IMR-90 (cell line): Measurements from ENCODE around the gene CCDC69. TPM values are rescaled to one million over a fixed set of nuclear protein-coding genes. Genes with fewer than 3 reads are reported as not detected.

Experiments used
- ATAC-seq: fragments of 200-7000 bp; cut with Tn5 transposase; 2 replicates; pipeline ENCODE4 v1.9.1; 2020; ENCODE audit warnings: low read depth, mild to moderate bottlenecking, moderate library complexity
- BruUV-seq: library from RNA; stranded (reverse); fragments of 400-500 nt; replicated peaks from 2 replicates; lab custom pipeline; 2021; lab: Mats Ljungman, UMichigan
- CTCF ChIA-PET: fragments of 300-600 bp; formaldehyde crosslinking; extraction: SDS; loops from one replicate; lab custom pipeline; 2021; ENCODE audit warnings: antibody characterized with exemption; lab: Yijun Ruan, JAX
- POLR2A ChIA-PET: fragments of 300-600 bp; sonication (Branson Sonifier 250); formaldehyde crosslinking; loops from one replicate; lab custom pipeline; 2022; ENCODE audit warnings: antibody characterized with exemption; ENCODE audit not compliant: unreplicated experiment; lab: Charles Lee
- DNase-seq: peaks from one replicate; pipeline ENCODE4 v3.0.0; 2013
- H2AFZ ChIP-seq: replicated peaks from 2 replicates; pipeline ENCODE3; 2013; ENCODE audit warnings: low read length, mild to moderate bottlenecking; ENCODE audit not compliant: poor library complexity
- H2AK5ac ChIP-seq: 2 replicates; pipeline ENCODE4 v1.6.1; 2013; ENCODE audit warnings: low read depth, low read length, inconsistent platforms
- H2AK9ac ChIP-seq: replicated peaks from 2 replicates; pipeline ENCODE3; 2013; ENCODE audit warnings: mild to moderate bottlenecking, low read depth, low read length, moderate library complexity; ENCODE audit not compliant: poor library complexity
- H2BK120ac ChIP-seq: 2 replicates; pipeline ENCODE4 v1.6.1; 2013; ENCODE audit warnings: low read depth, low read length, inconsistent platforms
- H2BK15ac ChIP-seq: 3 replicates; pipeline ENCODE4 v1.6.1; 2013; ENCODE audit warnings: low read depth, low read length, inconsistent platforms
- H2BK20ac ChIP-seq: 2 replicates; pipeline ENCODE4 v1.6.1; 2013; ENCODE audit warnings: low read depth, mild to moderate bottlenecking, inconsistent platforms, low read length, moderate library complexity
- H2BK5ac ChIP-seq: 2 replicates; pipeline ENCODE4 v1.6.1; 2013; ENCODE audit warnings: mild to moderate bottlenecking, low read depth, low read length, inconsistent platforms; ENCODE audit not compliant: poor library complexity, severe bottlenecking
- H3K14ac ChIP-seq: replicated peaks from 2 replicates; pipeline ENCODE4 v1.6.1; 2013; ENCODE audit warnings: low read depth, low read length, inconsistent platforms
- H3K18ac ChIP-seq: 2 replicates; pipeline ENCODE4 v1.6.1; 2013; ENCODE audit warnings: low read depth, low read length, control low read depth
- H3K23ac ChIP-seq: 2 replicates; pipeline ENCODE4 v1.6.1; 2013; ENCODE audit warnings: low read depth, low read length, inconsistent platforms
- H3K27ac ChIP-seq: 2 replicates; pipeline ENCODE4 v1.5.1; 2013; ENCODE audit warnings: mild to moderate bottlenecking, control low read depth, low read length; ENCODE audit not compliant: insufficient read depth
- H3K27me3 ChIP-seq: 2 replicates; pipeline ENCODE4 v1.6.1; 2013; ENCODE audit warnings: low read length; ENCODE audit not compliant: control insufficient read depth, insufficient read depth
- H3K36me3 ChIP-seq: 2 replicates; pipeline ENCODE4 v1.6.1; 2013; ENCODE audit warnings: low read length, mixed read lengths; ENCODE audit not compliant: control insufficient read depth, insufficient read depth
- H3K4ac ChIP-seq: 2 replicates; pipeline ENCODE4 v1.6.1; 2013; ENCODE audit warnings: low read depth, low read length, inconsistent platforms
- H3K4me1 ChIP-seq: 2 replicates; pipeline ENCODE4 v1.6.1; 2013; ENCODE audit warnings: low read length, mixed read lengths; ENCODE audit not compliant: control insufficient read depth, insufficient read depth
- H3K4me2 ChIP-seq: 2 replicates; pipeline ENCODE4 v1.6.1; 2013; ENCODE audit warnings: low read depth, mild to moderate bottlenecking, control low read depth, low read length, moderate library complexity
- H3K4me3 ChIP-seq: 2 replicates; pipeline ENCODE4 v1.5.1; 2013; ENCODE audit warnings: low read depth, mild to moderate bottlenecking, control low read depth, low read length, moderate library complexity; ENCODE audit not compliant: insufficient read depth
- H3K56ac ChIP-seq: 2 replicates; pipeline ENCODE4 v1.6.1; 2013; ENCODE audit warnings: low read length, inconsistent platforms; ENCODE audit not compliant: insufficient read depth; ENCODE audit errors: extremely low read depth
- H3K79me1 ChIP-seq, 2 experiments: 2 replicates each; pipeline ENCODE4 v1.6.1; 2013; ENCODE audit warnings: low read length in 2 of 2, inconsistent platforms in 1 of 2, low read depth in 1 of 2
- H3K9ac ChIP-seq: 2 replicates; pipeline ENCODE4 v1.6.1; 2013; ENCODE audit warnings: low read depth, low read length, control low read depth
- H3K9me1 ChIP-seq: 2 replicates; pipeline ENCODE4 v1.6.1; 2013; ENCODE audit warnings: low read length, inconsistent platforms; ENCODE audit not compliant: insufficient read depth
- H3K9me3 ChIP-seq: 2 replicates; pipeline ENCODE4 v1.6.1; 2013; ENCODE audit warnings: low read length; ENCODE audit not compliant: control insufficient read depth, insufficient read depth
- H4K20me1 ChIP-seq: 2 replicates; pipeline ENCODE4 v1.6.1; 2013; ENCODE audit warnings: low read length, inconsistent platforms; ENCODE audit not compliant: insufficient read depth
- H4K5ac ChIP-seq: 2 replicates; pipeline ENCODE4 v1.6.1; 2013; ENCODE audit warnings: mild to moderate bottlenecking, low read depth, low read length, control low read depth
- H4K8ac ChIP-seq, 2 experiments: 2 replicates each; pipeline ENCODE4 v1.6.1; 2013; ENCODE audit warnings: low read depth in 2 of 2, low read length in 2 of 2, control low read depth in 1 of 2, inconsistent platforms in 1 of 2
- H4K91ac ChIP-seq: 2 replicates; pipeline ENCODE4 v1.6.1; 2013; ENCODE audit warnings: low read depth, low read length, inconsistent platforms; ENCODE audit not compliant: insufficient read depth
- BHLHE40 ChIP-seq: fragments of 150-350 bp; IDR thresholded peaks from 2 replicates; pipeline ENCODE4 v1.6.1; 2016; ENCODE audit warnings: mild to moderate bottlenecking, low read depth, low read length
- CTCF ChIP-seq: conservative IDR thresholded peaks from 2 replicates; pipeline ENCODE4 v1.5.1; 2012; ENCODE audit warnings: mild to moderate bottlenecking, low read depth, low read length, improper control_type of control experiment
- ELK1 ChIP-seq: fragments of 150-350 bp; IDR thresholded peaks from 2 replicates; pipeline ENCODE4 v1.6.1; 2016; ENCODE audit warnings: low read depth, mild to moderate bottlenecking, low read length, moderate library complexity, borderline replicate concordance
- MAFK ChIP-seq: IDR thresholded peaks from 2 replicates; pipeline ENCODE4 v1.6.1; 2012; ENCODE audit warnings: low read depth, low read length, improper control_type of control experiment
- MAZ ChIP-seq: IDR thresholded peaks from 2 replicates; pipeline ENCODE4 v1.6.1; 2012; ENCODE audit warnings: low read depth, mild to moderate bottlenecking, low read length, improper control_type of control experiment, moderate library complexity, borderline replicate concordance
- MXI1 ChIP-seq: IDR thresholded peaks from 2 replicates; pipeline ENCODE4 v1.6.1; 2012; ENCODE audit warnings: low read depth, mild to moderate bottlenecking, low read length, moderate library complexity, borderline replicate concordance
- POLR2A ChIP-seq: IDR thresholded peaks from 2 replicates; pipeline ENCODE4 v1.6.1; 2012; ENCODE audit warnings: mild to moderate bottlenecking, low read depth, low read length
- RAD21 ChIP-seq: IDR thresholded peaks from 2 replicates; pipeline ENCODE4 v1.6.1; 2012; ENCODE audit warnings: low read length, improper control_type of control experiment
- RCOR1 ChIP-seq: IDR thresholded peaks from 2 replicates; pipeline ENCODE4 v1.6.1; 2012; ENCODE audit warnings: mild to moderate bottlenecking, low read length, improper control_type of control experiment; ENCODE audit not compliant: insufficient replicate concordance
- whole genome bisulfite sequencing, 2 experiments: methylation state at CpG; one replicate each; pipeline versions ENCODE4 v1.1.5 to v1.1.7; 2013; ENCODE audit warnings: missing lambda C conversion rate in 2 of 2; ENCODE audit not compliant: insufficient read length in 1 of 2; ENCODE audit errors: extremely low coverage in 2 of 2; 5-methylcytosine and 5-hydroxymethylcytosine counted together
- dilution Hi-C: fragments of 300-500 bp; cut with HindIII; formaldehyde crosslinking; loops from one replicate; pipeline ENCODE4 v1.14.3; 2018; ENCODE audit warnings: low sequenced_read_pairs; ENCODE audit not compliant: unreplicated experiment
- in situ Hi-C: fragments of 300-500 bp; cut with MboI; formaldehyde crosslinking; loops from 3 replicates; pipeline ENCODE4 v1.14.3; 2019; ENCODE audit warnings: low sequenced_read_pairs, inconsistent platforms, mixed read lengths
- intact Hi-C: fragments of 100-400 bp; cut with micrococcal nuclease; formaldehyde crosslinking; loops from 2 replicates; pipeline ENCODE4 v1.10.0; 2022
- polyA plus RNA-seq, 3 experiments: library from polyadenylated mRNA; depleted of rRNA; stranded (reverse); fragments of >200 nt; gene quantifications; 2 replicates each; pipeline ENCODE4 v1.2.3, GENCODE V29; 2012; ENCODE audit warnings: low replicate concordance in 1 of 3
- total RNA-seq: library from RNA; depleted of rRNA; stranded (reverse); fragments of >200 nt; gene quantifications from 2 replicates; pipeline ENCODE4 v1.2.3, GENCODE V29; 2012

Gene CCDC69
- total and polyA plus RNA-seq, 2 of the 4 experiments (the other 2 are of a cell fraction) = 0.36 to 0.48 TPM

DNA sequence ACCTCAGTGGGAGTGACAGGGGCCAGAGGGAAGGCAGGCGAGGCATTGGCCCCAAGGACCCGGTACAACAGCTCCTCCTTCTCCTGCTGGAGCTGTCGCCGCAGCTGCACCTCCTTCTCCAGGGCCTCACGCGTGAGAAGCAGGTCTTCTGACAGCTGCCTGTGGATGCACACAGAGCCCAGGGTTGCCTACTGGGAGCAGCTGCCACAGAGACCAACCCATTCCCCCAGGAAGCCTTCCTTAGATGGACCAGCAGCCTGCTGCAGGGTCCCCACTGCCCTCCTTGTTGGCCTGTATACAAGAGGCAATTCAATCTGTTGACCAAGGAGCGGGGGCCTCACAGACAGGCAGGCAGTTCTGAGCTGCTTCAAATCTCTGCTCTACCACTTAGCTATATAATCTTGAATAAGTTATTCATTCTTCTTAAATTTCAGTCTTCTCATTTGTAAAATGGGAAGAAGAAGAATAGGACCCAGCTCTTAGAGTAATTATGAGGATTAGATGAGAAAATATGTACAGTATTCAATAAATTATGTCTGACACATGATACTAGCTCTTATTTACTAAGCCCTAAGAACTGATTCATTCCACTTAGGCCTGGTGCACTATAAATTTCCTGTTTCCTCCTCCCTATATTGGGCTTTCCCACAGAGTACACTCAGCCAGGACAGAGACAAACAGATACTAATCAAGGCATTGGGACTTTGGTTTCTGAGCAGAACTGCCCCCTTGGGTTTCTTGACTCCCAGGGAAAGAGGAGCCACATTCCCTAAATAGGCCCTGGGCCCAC, 40.2 kb downstream of the CCDC69 start:
- H3K4me3 ChIP-seq = no peak overlapping the region
- H3K9ac ChIP-seq = no peak overlapping the region
- H3K27ac ChIP-seq = no peak overlapping the region
- peak; percentile 85 for ATAC-seq
- dilution Hi-C loops = no loop called here
- H3K9me3 ChIP-seq = no peaks in the 10 kb centered on the region
- POLR2A ChIA-PET = no interaction called here
- H3K4me2 ChIP-seq = no peak overlapping the region
- intact Hi-C loops = loop anchor here (5.0 kb wide), 1 partner anchor 39 kb away; the partner anchor contains the start of gene CCDC69
- H2AFZ ChIP-seq = peak overlapping the region; percentile 17
- no peak overlapping the region for H3K4ac ChIP-seq
- no peaks in the 10 kb centered on the region for H3K9me1 ChIP-seq
- H3K79me1 ChIP-seq = no peaks in the 10 kb centered on the region
- no peak overlapping the region for H4K91ac ChIP-seq
- no peak overlapping the region for H3K23ac ChIP-seq
- no peak overlapping the region for H2AK9ac ChIP-seq
- no peaks in the 10 kb centered on the region for H4K20me1 ChIP-seq
- no peak overlapping the region for H2AK5ac ChIP-seq
- peak; percentile 19 for DNase-seq
- H3K4me1 ChIP-seq = peaks cover 2% of the 10 kb centered on the region; the same call in 1 of the 2 replicates
- H3K56ac ChIP-seq = no peak overlapping the region
- H3K27me3 ChIP-seq = peaks cover 8% of the 10 kb centered on the region
- no peak overlapping the region for H2BK20ac ChIP-seq
- H3K36me3 ChIP-seq = no peaks in the 10 kb centered on the region
- no peak overlapping the region for H2BK15ac ChIP-seq
- no TSS peak for BruUV-seq
- no peak overlapping the region for H3K14ac ChIP-seq
- TF ChIP-seq RAD21 = no peak
- TF ChIP-seq MXI1 = no peak
- TF ChIP-seq ELK1 = no peak
- no peak for TF ChIP-seq CTCF
- TF ChIP-seq MAZ = no peak
- TF ChIP-seq RCOR1 = no peak
- no peak for TF ChIP-seq MAFK
- no peak for TF ChIP-seq POLR2A
- TF ChIP-seq BHLHE40 = no peak
- no peak overlapping the region for H3K18ac ChIP-seq
- no peak overlapping the region for H4K5ac ChIP-seq
- in situ Hi-C loops = no loop called here
- no peak overlapping the region for H4K8ac ChIP-seq
- CTCF ChIA-PET = interaction anchor here (0.9 kb wide), 1 partner anchor 26 kb away, joined by 3 read pairs; no protein-coding TSS in a partner anchor
- no peak overlapping the region for H2BK5ac ChIP-seq
- no CpG with 5 or more reads among the region's 7 CpGs for WGBS, 2 experiments
- no peak overlapping the region for H2BK120ac ChIP-seq
